Liver (tissue), 5 donors: Measurements from ENCODE around the gene NFE2L1. TPM values are rescaled to one million over a fixed set of nuclear protein-coding genes. Genes with fewer than 3 reads are reported as not detected.

Experiments used
- polyA plus RNA-seq, 2 donors: library from polyadenylated mRNA; stranded (reverse) in 1 of 2; unstranded in 1 of 2; fragments of 200-250 nt in 1 of 2; fragments of >200 nt in 1 of 2; fragmentation: Nextera tagmentation in 1 of 2; extraction: Ambion mirVana in 1 of 2; gene quantifications; one replicate each; pipeline versions ENCODE4 v1.2.1 to v1.2.3, GENCODE V29; 2013 to 2015
- small RNA-seq: library from RNA; depleted of rRNA; stranded (forward); fragments of <200 nt; gene quantifications from one replicate; pipeline ENCODE3, GENCODE V24; 2014
- total RNA-seq, 2 donors: library from RNA; depleted of rRNA; stranded (reverse); fragments of >200 nt; gene quantifications; one replicate each; pipeline ENCODE4 v1.2.3, GENCODE V29; 2014
- donor health status: healthy.
- donor health status: healthy.
- donor health status: healthy.

NFE2L1 gene
- total and polyA plus RNA-seq, 4 donors = 14.3 to 79.5 (median 57.6) TPM

Small RNA genes lying within 50 kb of the gene (small RNA-seq; reads per million reads assigned to genes)
- gene AC004477.2 = not detected
- gene MIR152 = 48.2 reads per million, percentile 97 among the genes with 10 or more reads in this experiment
- gene RNU6-1201P = not detected

Other genes starting within 250 kb of the NFE2L1 start
- 1 to 10 TPM; 1.9 to 2.4 TPM for gene OSBPL7, start 226.6 kb upstream of the NFE2L1 start, total RNA-seq
- gene OSBPL7, start 226.6 kb upstream of the NFE2L1 start, polyA plus RNA-seq = under 1 TPM; 0.51 to 0.81 TPM
- 10 to 100 TPM; 10.2 to 10.6 TPM for gene MRPL10, start 216.8 kb upstream of the NFE2L1 start, total RNA-seq
- 10 to 100 TPM; 15.1 to 24.9 TPM for gene MRPL10, start 216.8 kb upstream of the NFE2L1 start, polyA plus RNA-seq
- gene LRRC46, start 216.7 kb upstream of the NFE2L1 start, total RNA-seq = under 1 TPM; under 0.01 to 0.28 TPM
- gene LRRC46, start 216.7 kb upstream of the NFE2L1 start, polyA plus RNA-seq = under 1 TPM; 0.36 to 0.43 TPM
- gene SCRN2, start 207.1 kb upstream of the NFE2L1 start, total RNA-seq = 10 to 100 TPM; 17.8 to 21.4 TPM
- 10 to 100 TPM; 19.2 to 27.4 TPM for gene SCRN2, start 207.1 kb upstream of the NFE2L1 start, polyA plus RNA-seq
- gene SP6, start 197.2 kb upstream of the NFE2L1 start, total RNA-seq = under 1 TPM; 0.08 to 0.09 TPM
- under 1 TPM; 0.03 to 0.04 TPM for gene SP6, start 197.2 kb upstream of the NFE2L1 start, polyA plus RNA-seq
- 1 to 10 TPM; 2.2 to 3.5 TPM for gene SP2, start 152.1 kb upstream of the NFE2L1 start, total RNA-seq
- gene SP2, start 152.1 kb upstream of the NFE2L1 start, polyA plus RNA-seq = 1 to 10 TPM; 4.1 to 5.7 TPM
- 100 to 1,000 TPM in 1 of 2 donors, 10 to 100 TPM in 1; 27.8 to 102 TPM for gene PNPO, start 106.8 kb upstream of the NFE2L1 start, total RNA-seq
- gene PNPO, start 106.8 kb upstream of the NFE2L1 start, polyA plus RNA-seq = 10 to 100 TPM; 49.7 to 52.9 TPM
- gene PRR15L, start 90.5 kb upstream of the NFE2L1 start, total RNA-seq = 10 to 100 TPM in 1 of 2 donors, 1 to 10 TPM in 1; 1.9 to 11.0 TPM
- gene PRR15L, start 90.5 kb upstream of the NFE2L1 start, polyA plus RNA-seq = 1 to 10 TPM in 1 of 2 donors, under 1 TPM in 1; 0.83 to 1.8 TPM
- gene CDK5RAP3, start 77.2 kb upstream of the NFE2L1 start, total RNA-seq = 100 to 1,000 TPM in 1 of 2 donors, 10 to 100 TPM in 1; 44.6 to 120 TPM
- gene CDK5RAP3, start 77.2 kb upstream of the NFE2L1 start, polyA plus RNA-seq = 10 to 100 TPM; 52.7 to 96.8 TPM
- gene COPZ2, start 10.6 kb upstream of the NFE2L1 start, total RNA-seq = 10 to 100 TPM in 1 of 2 donors, 1 to 10 TPM in 1; 2.6 to 13.3 TPM
- 10 to 100 TPM; 22.4 to 38.1 TPM for gene COPZ2, start 10.6 kb upstream of the NFE2L1 start, polyA plus RNA-seq
- gene CBX1, start 53.1 kb downstream of the NFE2L1 start, total RNA-seq = 10 to 100 TPM in 1 of 2 donors, 1 to 10 TPM in 1; 9.9 to 11.6 TPM
- 1 to 10 TPM; 3.4 to 9.4 TPM for gene CBX1, start 53.1 kb downstream of the NFE2L1 start, polyA plus RNA-seq
- 10 to 100 TPM in 1 of 2 donors, 1 to 10 TPM in 1; 7.9 to 11.4 TPM for gene SNX11, start 59.4 kb downstream of the NFE2L1 start, total RNA-seq
- gene SNX11, start 59.4 kb downstream of the NFE2L1 start, polyA plus RNA-seq = 1 to 10 TPM; 6.4 to 9.1 TPM